Brain microvascular endothelial cell (primary cell): ENCODE data around the gene TMEM79.

Experiments
- DNase-seq: peaks from one replicate; pipeline ENCODE4 v3.0.0-alpha.2; 2020
- H3K27ac ChIP-seq: fragments of 250-450 bp; sonication (Bioruptor Pico); 2 replicates; pipeline ENCODE4 v1.5.1; 2020; ENCODE audit warnings: mild to moderate bottlenecking, moderate library complexity
- H3K27me3 ChIP-seq: fragments of 250-450 bp; sonication (Bioruptor Pico); replicated peaks from 2 replicates; pipeline ENCODE4 v1.5.1; 2020; ENCODE audit warnings: mild to moderate bottlenecking
- H3K36me3 ChIP-seq: fragments of 250-450 bp; sonication (Bioruptor Pico); replicated peaks from 2 replicates; pipeline ENCODE4 v1.5.1; 2020; ENCODE audit warnings: mild to moderate bottlenecking
- H3K4me3 ChIP-seq: 2 replicates; pipeline ENCODE4 v1.5.1; 2011; ENCODE audit warnings: low read depth, mild to moderate bottlenecking, control low read depth, low read length, moderate library complexity
- in situ Hi-C: cut with HindIII; loops from 2 replicates; pipeline ENCODE4 v1.10.0; 2017; ENCODE audit warnings: low sequenced_read_pairs, low pct_ligation_motif_present
- TF ChIP-seq, protein P1 (sequence below): IDR thresholded peaks from 2 replicates; pipeline ENCODE4 v1.5.1; 2011; ENCODE audit warnings: low read depth, mild to moderate bottlenecking, moderate library complexity, low read length, control low read depth, inconsistent platforms; ENCODE audit errors: missing control alignments

TMEM79 gene

DNA sequence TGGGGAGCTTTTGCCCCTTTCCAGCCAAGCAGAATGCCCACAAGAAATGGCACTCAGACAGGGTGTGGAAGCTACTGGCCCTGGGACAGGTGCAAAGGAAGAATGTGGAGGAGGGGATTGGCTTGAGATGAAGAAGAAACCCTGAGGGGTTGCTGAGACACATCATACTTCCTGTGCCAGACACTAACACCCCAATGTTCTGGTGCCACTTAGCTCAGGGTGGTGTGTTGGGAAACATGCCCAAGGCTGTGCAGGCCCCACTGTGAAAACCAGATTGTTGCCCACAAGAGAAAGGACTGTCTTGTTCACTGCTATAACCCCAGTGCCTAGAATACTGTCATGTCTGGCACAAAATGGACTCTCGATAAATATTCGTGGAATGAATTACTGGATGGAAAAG is 26.4 kb upstream of the TMEM79 start:
- no peak overlapping the region for H3K4me3 ChIP-seq
- in situ Hi-C loops = no loop called here
- H3K36me3 ChIP-seq = peaks cover 74% of the 10 kb centered on the region
- DNase-seq = no peak
- TF ChIP-seq, protein P1, sequence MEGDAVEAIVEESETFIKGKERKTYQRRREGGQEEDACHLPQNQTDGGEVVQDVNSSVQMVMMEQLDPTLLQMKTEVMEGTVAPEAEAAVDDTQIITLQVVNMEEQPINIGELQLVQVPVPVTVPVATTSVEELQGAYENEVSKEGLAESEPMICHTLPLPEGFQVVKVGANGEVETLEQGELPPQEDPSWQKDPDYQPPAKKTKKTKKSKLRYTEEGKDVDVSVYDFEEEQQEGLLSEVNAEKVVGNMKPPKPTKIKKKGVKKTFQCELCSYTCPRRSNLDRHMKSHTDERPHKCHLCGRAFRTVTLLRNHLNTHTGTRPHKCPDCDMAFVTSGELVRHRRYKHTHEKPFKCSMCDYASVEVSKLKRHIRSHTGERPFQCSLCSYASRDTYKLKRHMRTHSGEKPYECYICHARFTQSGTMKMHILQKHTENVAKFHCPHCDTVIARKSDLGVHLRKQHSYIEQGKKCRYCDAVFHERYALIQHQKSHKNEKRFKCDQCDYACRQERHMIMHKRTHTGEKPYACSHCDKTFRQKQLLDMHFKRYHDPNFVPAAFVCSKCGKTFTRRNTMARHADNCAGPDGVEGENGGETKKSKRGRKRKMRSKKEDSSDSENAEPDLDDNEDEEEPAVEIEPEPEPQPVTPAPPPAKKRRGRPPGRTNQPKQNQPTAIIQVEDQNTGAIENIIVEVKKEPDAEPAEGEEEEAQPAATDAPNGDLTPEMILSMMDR = no peak
- H3K27ac ChIP-seq = no peak overlapping the region
- H3K27me3 ChIP-seq = no peaks in the 10 kb centered on the region

DNA sequence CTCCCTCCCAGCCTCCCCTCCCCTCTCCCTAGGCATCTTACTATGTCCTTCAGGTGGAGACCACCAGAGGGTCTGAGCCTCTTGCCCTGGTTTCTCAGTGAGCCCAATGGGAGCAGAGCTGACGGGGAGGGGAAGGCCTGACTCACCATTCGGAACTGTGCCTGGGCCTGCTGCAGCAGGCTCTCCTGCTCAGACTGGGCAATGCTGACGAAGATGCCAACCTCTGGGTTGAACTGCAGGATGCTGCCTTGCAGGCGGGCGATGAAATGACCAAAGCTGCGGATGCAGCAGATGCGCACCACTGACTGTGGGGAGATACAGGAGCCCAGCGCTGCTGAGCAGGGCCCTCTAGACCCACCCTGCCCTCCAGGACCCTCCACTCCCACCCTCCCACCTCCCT is 25.3 kb upstream of the TMEM79 start:
- in situ Hi-C loops = no loop called here
- TF ChIP-seq, protein P1 = no peak
- DNase-seq = no peak
- Histone ChIP-seq H3K27me3 (no peaks in the 10 kb centered on the region), H3K36me3 (peaks cover 73% of the 10 kb centered on the region), H3K27ac (no peak overlapping the region), H3K4me3 (no peak overlapping the region)

DNA sequence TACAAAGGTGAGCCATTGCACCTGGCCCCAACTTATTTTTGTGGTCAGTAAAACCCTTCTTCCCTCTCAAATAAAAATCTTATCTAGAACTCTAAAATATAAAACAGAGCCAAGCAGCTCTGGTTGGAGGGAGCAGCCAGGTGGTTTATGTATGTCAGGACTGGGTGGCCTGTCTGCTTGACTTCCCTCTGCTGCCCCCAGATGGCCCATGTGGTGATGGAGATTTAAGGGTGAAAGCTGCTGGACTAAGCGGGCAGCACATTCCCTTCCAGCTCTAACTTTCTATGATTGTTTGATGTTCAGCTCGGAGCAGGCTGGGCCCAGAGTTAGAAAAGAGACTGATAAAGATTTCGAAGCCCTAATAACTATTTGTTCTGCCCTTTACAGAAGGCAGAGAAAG is 24.3 kb upstream of the TMEM79 start:
- Histone ChIP-seq H3K36me3 (peaks cover 74% of the 10 kb centered on the region), H3K4me3 (no peak overlapping the region), H3K27ac (no peak overlapping the region), H3K27me3 (no peaks in the 10 kb centered on the region)
- in situ Hi-C loops = no loop called here
- TF ChIP-seq, protein P1 = peak; percentile 44
- DNase-seq = no peak

DNA sequence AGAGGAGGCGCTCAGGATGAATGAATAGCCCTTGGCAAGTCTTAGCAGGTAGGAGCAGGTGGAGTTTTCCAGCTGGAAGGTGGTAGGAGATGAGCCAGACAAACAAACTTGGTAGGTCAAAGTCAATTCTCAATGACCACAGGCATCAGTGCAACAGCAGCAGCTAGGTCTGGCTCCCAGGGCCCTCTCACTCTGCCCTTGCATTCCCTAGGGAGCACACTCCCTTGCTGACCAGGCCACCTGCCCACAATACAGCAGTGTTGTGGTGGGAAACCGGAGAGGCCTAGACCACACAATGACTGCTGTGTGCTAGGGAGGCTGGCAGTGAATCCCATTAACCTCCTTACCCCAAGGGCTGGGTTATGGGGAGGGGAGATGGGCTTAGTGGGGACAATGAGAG is 23.2 kb upstream of the TMEM79 start:
- Histone ChIP-seq H3K27ac (no peak overlapping the region), H3K4me3 (no peak overlapping the region), H3K27me3 (no peaks in the 10 kb centered on the region), H3K36me3 (peaks cover 82% of the 10 kb centered on the region)
- in situ Hi-C loops = no loop called here
- no peak for DNase-seq
- TF ChIP-seq, protein P1 = no peak

DNA sequence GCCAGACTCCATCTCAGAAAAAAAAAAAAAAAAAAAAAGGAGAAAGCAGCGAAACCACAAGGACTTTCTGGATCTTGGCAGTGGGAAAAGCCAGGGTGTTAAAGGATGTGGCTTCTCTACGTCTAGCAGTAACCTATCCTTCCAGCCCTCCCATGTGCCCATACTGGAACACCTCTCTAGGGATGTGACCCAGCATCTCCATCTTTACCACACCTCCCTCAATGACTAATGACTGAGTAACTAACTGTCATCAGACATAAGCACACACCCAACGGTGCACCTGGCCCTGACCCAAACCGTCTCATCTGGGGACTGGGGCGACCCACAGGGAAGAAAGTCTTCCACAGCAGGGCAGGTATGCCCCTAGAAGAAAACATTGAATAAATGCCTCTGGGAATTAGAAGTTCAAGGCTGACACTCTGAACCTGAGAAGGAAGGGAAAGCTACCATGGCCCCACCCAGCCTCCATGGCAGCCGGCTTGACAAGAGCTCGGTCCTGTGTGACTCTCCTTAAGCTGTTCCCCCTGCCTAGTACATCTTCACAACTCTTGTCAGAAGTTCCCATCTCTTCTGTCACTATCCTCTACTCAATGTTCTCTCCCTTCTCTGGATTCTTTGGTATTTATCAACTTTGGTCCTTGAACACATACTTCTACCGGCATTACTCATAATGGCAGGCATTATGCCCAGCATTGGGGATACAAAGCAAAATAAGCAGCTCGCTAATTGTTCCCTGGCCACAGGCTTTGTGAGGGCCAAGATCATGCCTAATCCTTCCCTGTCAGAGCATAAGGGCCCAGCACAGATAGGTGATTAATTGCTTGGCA is 21.5 kb upstream of the TMEM79 start:
- Histone ChIP-seq H3K36me3 (peaks cover 91% of the 10 kb centered on the region), H3K27ac (no peak overlapping the region), H3K27me3 (no peaks in the 10 kb centered on the region), H3K4me3 (no peak overlapping the region)
- in situ Hi-C loops = no loop called here
- peak; percentile 43 for DNase-seq
- TF ChIP-seq, protein P1 = no peak

DNA sequence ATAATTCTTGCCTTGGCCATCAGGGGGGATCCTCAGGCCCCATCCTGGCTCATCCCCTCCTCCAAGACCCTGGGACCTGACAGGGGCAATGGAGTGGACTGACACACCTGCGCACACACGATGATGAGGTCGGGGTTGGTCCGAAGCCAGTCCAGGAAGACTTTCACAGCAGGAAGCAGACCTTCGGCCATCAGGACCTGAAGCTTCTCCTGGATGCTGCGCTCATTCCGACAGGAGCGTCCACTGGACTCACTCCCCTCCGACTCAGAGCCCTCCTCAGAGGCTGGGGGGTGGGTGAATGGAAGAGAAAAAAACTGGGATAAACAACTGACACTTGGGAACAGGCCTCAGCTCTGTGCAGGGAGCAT is 20.9 kb upstream of the TMEM79 start:
- Histone ChIP-seq H3K27me3 (no peaks in the 10 kb centered on the region), H3K36me3 (peaks cover 91% of the 10 kb centered on the region), H3K4me3 (no peak overlapping the region), H3K27ac (no peak overlapping the region)
- TF ChIP-seq, protein P1 = no peak
- no peak for DNase-seq
- in situ Hi-C loops = no loop called here
